NCI-H510A treated with DMSO at 0.1 percent for 48 hours (cell line): Measurements from ENCODE around the gene KDM4C.
"Not testable (repeated sequence)": the region's sequence is repeated elsewhere in the genome, so short reads cannot be mapped to it uniquely, and the experiment has no call there.

Source experiments
- DNase-seq: peaks from one replicate; lab custom pipeline; 2025; lab: John Stamatoyannopoulos, UW

Gene KDM4C

GRCh38 chr9:7171396-7172153 lies 413.8 kb downstream of the KDM4C start:
- DNase-seq = no peak

GRCh38 chr9:7172154-7173115 lies 414.7 kb downstream of the KDM4C start:
- DNase-seq = no peak

GRCh38 chr9:7173139-7173538 lies 415.4 kb downstream of the KDM4C start:
- DNase-seq = no peak

GRCh38 chr9:7174301-7174700 lies 416.5 kb downstream of the KDM4C start:
- no peak for DNase-seq

GRCh38 chr9:7174884-7175283 lies 417.1 kb downstream of the KDM4C start:
- DNase-seq = no peak

- DNase-seq = no peak
Observed at GRCh38 chr9:7176561-7176960, 418.8 kb downstream of the KDM4C start.

GRCh38 chr9:7177383-7177782 lies 419.6 kb downstream of the KDM4C start:
- no peak for DNase-seq

- DNase-seq = no peak
Observed at GRCh38 chr9:7178729-7179128, 421.0 kb downstream of the KDM4C start.

- DNase-seq = no peak
Observed at GRCh38 chr9:7180247-7180646, 422.5 kb downstream of the KDM4C start.

GRCh38 chr9:7183139-7183538 lies 425.4 kb downstream of the KDM4C start:
- not testable (repeated sequence) for DNase-seq

- no peak for DNase-seq
Observed at GRCh38 chr9:7185612-7186011, 427.8 kb downstream of the KDM4C start.

- DNase-seq = no peak
Observed at GRCh38 chr9:7186175-7186574, 428.4 kb downstream of the KDM4C start.

GRCh38 chr9:7192266-7192665 lies 434.5 kb downstream of the KDM4C start:
- no peak for DNase-seq

- DNase-seq = no peak
Observed at GRCh38 chr9:7195526-7195925, 437.8 kb downstream of the KDM4C start.

GRCh38 chr9:7196467-7196866 lies 438.7 kb downstream of the KDM4C start:
- DNase-seq = no peak

- DNase-seq = no peak
Observed at GRCh38 chr9:7201196-7201595, 443.4 kb downstream of the KDM4C start.

GRCh38 chr9:7205806-7206205 lies 448.0 kb downstream of the KDM4C start:
- no peak for DNase-seq

GRCh38 chr9:7206221-7206758 lies 448.5 kb downstream of the KDM4C start:
- DNase-seq = no peak

GRCh38 chr9:7209016-7209715 lies 451.4 kb downstream of the KDM4C start:
- DNase-seq = no peak

- DNase-seq = peak; percentile 8
Observed at GRCh38 chr9:7209990-7210389, 452.2 kb downstream of the KDM4C start.

- no peak for DNase-seq
Observed at GRCh38 chr9:7210854-7211637, 453.3 kb downstream of the KDM4C start.
